Retinal pigment epithelial cell (primary cell): Measurements from ENCODE around the gene TECPR2.
A peak's percentile ranks its signal among the peaks of the same experiment; 100 is the strongest.
"Not testable (repeated sequence)": the region's sequence is repeated elsewhere in the genome, so short reads cannot be mapped to it uniquely, and the experiment has no call there.

Experiments used
- DNase-seq: peaks from one replicate; pipeline ENCODE4 v3.0.0-alpha.2; 2010; ENCODE audit warnings: low read depth
- H3K4me3 ChIP-seq: 2 replicates; pipeline ENCODE4 v1.5.1; 2011; ENCODE audit warnings: mild to moderate bottlenecking, low read length, control low read depth, moderate library complexity
- TF ChIP-seq, protein P1 (sequence below): conservative IDR thresholded peaks from 2 replicates; pipeline ENCODE4 v1.5.1; 2011; ENCODE audit warnings: low read depth, low read length, control low read depth, inconsistent platforms

TECPR2 gene

DNA sequence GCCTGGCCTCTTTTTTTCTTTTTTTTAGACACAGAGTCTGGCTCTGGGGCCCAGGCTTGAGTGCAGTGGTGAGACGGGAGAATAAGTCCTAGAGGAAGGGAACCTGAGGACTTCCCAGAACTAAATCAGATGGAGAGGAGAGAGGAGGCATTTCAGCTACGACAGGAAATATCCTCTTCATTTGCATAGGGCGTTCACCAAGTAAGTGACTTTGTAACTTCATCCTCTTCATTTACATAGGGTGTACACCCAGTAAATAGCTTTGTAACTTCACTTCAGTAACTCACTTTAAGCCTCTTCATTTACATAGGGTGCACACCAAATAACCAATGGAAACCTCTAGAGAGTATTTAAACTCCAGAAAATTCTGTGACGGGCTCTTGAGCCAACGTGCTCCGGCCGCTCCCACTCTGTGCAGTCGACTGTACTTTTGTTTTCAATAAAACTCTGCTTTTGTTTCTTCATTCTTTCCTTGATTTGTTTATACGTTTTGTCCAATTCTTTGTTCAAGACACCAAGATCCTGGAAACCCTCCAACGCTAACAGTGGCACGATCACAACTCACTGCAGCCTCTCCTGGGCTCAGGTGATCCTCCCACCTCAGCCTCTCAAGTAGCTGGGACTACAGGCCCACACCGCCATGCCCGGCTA, 168.2 kb downstream of the TECPR2 start:
- TF ChIP-seq, protein P1, sequence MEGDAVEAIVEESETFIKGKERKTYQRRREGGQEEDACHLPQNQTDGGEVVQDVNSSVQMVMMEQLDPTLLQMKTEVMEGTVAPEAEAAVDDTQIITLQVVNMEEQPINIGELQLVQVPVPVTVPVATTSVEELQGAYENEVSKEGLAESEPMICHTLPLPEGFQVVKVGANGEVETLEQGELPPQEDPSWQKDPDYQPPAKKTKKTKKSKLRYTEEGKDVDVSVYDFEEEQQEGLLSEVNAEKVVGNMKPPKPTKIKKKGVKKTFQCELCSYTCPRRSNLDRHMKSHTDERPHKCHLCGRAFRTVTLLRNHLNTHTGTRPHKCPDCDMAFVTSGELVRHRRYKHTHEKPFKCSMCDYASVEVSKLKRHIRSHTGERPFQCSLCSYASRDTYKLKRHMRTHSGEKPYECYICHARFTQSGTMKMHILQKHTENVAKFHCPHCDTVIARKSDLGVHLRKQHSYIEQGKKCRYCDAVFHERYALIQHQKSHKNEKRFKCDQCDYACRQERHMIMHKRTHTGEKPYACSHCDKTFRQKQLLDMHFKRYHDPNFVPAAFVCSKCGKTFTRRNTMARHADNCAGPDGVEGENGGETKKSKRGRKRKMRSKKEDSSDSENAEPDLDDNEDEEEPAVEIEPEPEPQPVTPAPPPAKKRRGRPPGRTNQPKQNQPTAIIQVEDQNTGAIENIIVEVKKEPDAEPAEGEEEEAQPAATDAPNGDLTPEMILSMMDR: no peak
- no peak overlapping the region for H3K4me3 ChIP-seq
- DNase-seq: no peak

DNA sequence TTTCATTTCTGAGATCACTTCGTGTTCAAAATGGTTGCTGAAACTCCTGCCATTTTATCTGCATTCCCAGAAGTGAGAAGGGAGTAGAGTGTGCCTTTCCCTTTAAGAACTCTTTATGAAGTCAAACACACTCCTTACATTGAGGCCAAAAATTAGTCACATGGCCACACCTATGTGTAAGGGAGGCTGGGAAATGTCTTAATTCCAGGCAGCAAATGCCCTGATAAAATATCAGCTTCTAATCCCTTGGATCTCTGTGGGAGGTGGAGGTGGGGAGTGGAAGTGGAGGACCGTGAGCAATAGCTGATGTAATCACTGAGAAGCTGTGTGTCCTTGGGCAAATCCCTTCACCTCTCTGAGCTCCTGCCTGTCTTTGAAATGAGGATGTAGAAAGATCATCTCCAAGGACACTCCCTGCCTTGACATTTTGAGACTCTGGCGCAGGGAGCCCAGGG, 169.5 kb downstream of the TECPR2 start:
- TF ChIP-seq, protein P1: no peak
- no peak overlapping the region for H3K4me3 ChIP-seq
- no peak for DNase-seq

DNA sequence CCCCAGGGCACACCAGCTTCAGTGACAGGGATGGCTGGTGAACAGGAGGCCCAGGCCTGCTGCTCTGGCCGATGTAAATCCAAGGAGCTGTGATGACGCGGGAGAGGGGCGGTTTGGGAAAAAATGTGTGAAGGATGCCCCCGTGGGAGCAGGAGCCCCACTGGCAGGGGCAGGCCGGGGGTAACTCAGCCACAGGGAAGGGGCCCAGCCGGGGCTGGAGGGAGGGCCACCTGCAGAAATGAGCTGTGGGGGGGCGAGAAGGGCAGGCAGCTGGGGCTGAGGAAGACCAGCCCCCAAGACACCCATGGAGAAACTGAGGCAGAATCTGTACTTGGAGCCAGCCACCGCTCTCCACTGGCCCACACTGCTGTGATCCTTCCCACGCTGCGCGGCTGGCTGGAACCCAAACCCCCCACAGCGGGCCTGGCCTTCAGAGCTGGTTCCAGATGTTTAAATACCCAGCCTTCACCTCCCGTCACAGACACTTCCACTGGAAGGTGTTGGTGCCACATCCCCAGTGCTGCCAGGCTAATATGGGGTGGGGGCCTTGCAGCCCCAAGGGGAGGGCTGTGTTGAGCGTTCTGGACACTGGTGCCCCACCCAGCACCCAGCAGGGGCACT, 175.3 kb downstream of the TECPR2 start:
- DNase-seq: no peak
- TF ChIP-seq, protein P1: no peak
- no peak overlapping the region for H3K4me3 ChIP-seq

DNA sequence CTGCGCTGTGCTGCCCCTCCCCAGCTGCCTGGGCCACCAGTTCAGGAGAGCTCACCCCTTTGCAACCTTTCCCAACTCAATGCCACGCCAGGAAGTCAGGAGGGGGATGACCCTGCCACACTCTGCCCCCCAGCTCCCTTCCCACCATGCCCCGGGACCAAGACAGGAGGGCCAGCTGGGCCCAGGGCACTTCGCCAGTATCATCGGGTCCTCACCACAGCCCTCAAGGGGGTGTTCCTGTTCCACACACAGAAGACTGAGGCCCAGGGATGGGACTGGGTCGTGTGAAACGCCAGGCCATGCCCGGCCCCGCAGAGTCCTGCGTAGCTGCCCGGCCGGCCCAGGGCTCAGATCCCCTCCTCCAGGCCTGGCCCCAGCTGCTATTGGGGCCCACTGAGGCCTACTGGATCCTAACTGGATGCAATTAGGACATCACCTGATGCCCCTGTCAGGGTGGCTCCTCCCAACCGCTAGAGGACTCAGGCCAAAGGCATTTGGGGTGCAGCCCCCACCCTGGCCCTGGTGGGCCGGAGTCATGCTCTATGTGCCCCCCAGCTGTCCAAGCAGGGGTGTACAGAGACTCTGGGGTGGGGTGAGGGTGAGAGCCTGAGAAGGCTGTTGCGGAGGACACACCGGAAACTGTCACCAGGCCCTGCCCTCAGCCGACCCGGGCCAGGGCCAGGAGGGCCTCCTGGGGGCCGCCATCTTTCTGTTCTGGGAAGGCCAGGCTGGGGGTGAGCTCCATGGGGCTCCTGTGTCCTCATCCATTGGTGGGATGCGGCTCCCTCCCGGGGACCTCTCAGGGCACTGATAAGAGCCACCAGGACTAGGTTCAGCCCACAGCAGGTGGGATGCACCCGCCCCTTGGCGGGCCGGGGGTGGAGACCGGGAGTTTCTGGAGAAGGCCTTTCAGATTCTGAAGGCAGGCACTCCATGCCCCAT, 176.1 kb downstream of the TECPR2 start:
- TF ChIP-seq, protein P1: no peak
- no peak for DNase-seq
- no peak overlapping the region for H3K4me3 ChIP-seq

DNA sequence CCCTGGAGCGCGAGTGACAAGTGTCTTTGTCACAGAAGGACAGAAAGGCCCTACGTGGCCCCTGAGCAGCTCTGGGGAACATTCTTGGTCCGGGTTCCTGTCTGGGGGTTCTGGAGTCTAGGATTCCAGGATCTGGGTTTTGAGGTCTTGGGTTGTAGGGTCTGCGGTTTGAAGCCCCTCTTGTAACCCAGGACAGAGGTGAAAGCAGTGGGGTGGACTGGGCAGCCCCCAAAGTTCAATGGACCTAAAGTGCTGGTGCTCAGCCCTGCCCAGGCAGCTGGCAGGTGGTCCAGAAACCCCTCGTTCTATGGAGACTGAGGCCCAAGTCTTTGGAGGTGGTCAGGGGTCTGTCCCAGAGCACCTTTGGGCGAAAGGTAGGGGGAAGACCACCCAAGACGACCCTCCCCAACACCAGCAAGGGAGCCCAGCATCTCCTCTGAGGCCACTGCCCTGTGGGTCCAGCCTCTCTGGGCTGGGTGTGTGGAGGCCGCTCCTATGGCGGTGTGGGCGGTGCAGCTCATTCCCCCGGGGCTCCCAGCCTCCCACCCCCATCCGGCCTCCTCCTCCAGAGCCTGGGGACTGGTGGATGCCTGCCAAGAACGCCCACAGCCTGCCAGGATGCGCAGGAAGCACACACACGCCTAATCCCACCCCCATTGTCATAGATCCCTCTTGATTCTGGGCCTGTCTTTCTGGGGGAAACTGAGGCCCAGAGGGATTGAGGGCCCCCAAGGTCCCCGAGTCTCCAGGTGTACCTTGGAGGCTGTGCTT, 177.0 kb downstream of the TECPR2 start:
- TF ChIP-seq, protein P1: no peak
- peak; percentile 59 for DNase-seq
- no peak overlapping the region for H3K4me3 ChIP-seq

DNA sequence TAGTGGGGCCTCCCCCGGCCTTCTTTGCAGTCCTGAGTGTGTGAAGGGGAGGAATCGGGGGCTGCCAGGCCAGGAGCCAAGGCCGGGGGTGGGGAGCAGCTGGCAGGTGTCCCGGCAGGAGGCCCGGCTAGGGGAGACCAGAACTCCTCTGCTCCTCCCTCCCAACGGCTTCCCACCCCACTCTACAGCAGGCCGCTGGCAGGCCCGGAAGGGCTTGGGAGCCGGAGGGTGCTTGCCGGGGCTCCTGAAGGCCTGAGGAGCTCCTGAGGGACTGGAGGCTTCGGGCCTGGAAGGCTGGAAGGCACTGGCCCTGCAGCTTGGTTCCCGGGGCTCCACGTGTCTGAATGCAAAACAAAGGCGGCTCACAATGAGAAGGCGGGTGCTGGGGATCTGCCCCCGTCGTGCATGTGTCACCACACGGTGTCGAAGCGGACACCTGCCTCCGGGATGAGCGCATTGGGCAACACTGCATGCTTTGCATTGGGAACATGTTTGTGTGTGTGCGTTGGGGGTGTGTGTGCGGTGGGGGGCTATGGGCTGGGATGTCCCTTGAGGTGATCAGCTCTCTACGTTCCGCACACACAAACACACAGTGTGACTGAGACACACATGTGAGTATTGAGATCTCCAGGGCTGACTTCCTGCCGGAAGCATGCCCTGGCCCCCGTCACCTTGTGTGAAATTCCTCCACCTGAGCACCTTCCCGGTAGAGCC, 177.7 kb downstream of the TECPR2 start:
- H3K4me3 ChIP-seq: no peak overlapping the region
- TF ChIP-seq, protein P1: no peak
- DNase-seq: peak; percentile 26

DNA sequence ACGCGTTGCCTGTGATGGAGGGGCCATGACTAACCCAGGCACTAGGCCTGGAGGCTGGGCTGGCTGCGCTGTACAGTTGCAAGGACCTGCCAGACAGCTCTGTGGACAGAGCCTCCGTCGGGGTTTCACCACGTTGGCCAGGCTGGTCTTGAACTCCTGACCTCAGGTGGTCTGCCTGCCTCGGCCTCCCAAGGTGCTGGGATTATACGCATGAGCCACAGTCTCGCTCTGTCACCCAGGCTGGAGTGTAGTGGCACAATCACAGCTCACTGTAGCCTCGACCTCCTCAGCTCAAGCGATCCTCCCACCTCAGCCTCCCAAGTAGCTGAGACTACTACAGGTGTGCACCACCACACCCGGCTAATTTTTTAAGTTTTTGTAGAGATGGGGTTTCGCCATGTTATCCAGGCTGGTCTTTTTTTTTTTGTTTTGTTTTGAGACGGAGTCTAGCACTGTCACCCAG, 178.3 kb downstream of the TECPR2 start:
- H3K4me3 ChIP-seq, DNase-seq: not testable (repeated sequence)
